Midbrain (tissue), 1 donor: ENCODE results near the gene ADM2.

Experiments used
- DNase-seq: peaks from one replicate; lab custom pipeline; 2025; lab: John Stamatoyannopoulos, UW

The ADM2 gene

DNA sequence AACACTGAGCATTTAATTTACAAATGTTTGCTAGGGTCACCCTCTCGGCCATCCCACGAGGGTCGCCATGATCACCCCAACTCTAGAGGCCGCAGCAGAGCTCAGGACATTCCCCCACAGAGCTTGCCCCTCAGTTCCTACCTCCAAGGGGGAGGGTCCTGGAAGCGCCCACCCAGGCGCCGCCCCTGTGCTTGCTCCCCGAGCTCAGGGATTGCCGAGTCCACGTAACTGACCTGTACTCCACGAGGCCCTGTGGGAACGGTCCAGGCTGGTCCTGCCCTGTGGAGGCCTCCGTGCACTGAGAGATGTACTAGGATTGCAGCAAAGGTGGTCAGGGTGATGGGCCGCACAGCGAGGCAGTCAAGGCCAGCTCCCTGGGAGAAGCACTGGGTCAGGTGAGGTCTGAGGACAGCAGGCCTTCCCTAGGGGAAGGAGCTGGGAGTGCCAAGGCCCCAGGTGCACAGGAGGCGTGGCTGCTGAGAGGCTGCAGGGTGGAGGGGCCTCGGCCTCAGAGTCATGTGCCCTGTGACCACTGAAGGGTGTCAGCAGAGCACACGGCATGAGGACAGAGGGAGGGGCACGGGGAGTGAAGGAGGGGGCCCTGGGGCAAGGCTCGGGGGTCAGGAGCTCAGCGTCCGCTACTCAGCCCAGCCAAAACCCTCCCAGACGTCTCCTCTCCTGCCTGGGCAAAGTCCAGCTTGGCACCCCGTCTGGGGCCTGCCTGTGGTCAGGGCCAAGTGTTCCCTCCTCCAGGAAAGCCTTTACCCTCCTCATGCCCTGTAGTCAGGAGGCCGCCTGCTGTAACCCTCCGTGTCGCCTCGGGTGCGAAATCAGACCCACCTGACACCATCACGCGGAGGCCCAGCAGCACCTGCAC, 2.9 kb downstream of the ADM2 start:
- no peak for DNase-seq

DNA sequence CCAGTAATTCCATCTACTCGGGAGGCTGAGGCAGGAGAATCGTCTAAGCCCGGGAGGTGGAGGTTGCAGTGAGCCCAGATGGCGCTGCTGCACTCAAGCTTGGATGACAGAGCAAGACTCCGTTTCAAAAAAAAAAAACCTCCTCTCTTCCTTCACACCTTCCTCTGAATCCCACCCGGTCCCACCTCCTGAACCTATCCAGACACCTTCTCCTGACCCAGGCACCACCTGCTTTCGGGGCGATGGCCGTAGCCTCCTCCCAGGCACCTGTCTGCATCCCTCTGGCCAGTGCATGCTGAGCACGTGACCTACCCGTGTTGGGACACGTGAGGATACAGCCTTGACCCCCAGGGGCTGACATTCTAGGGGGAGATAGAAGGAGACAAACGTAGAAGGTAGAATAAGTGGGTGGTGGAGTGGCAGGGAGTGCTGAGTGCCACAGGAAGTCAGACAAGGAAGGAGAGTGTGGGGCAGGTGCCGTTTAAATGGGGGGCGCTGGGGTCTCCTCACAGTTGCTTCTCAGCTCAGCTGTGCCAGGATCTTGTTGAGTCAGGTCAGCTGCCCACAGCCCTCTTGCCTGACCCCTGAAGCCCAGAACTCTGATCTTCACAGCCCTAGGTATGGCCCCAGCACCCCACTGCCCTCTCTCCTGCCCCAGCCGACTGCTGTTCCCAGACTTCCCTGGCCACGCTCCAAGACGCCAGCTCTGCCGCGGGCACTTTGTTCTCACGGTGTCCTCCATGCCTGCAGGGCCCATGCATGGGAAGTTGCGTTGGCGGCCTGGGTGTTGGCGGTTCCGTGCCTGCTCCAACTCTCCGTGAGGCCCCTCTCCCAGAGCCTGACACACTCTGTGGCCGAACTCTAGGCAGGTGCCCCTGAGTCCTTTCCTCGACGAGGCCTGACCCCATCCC, 4.1 kb downstream of the ADM2 start:
- DNase-seq: no peak

DNA sequence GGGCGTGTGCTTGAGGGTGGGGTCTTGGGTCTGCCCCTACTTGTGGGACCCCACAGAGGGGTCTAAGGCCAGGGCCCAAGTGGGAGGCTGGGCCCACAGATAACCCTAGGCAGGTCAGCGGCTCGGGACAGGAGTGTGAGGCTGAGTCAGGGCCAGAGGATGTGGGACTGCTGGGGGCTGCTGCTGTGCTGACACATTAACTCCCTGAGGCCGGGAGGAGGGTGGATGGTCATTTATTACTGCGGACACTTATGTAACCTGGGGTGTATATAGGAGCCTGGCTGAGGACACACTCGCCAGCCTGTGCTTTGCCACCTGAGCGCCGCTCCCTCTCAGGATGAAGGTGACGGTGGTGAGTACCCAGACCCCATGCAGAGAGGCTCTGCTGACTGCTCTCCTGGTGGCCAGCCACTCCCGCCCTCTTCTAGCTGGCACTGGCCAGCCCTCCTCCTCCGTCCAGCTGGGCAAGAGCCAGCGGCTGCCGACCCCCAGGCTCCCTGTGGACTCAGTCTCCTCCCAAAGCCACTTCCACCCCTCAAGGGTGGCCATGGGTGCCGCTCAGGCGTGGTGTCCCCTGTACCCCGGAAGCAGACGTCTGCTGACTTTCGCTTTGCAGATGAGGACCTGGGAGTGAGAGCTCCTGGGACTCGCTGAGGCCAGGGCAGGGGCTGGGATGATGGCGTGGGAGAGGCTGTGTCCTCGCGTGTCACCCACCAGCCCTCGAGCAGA, 5.4 kb downstream of the ADM2 start, which contains the start of gene MIOX:
Gene MIOX (plus strand): TSS at position 299 of the 729 bp plus-strand sequence. CDS start 39 bp downstream, at position 338.
- DNase-seq: no peak

DNA sequence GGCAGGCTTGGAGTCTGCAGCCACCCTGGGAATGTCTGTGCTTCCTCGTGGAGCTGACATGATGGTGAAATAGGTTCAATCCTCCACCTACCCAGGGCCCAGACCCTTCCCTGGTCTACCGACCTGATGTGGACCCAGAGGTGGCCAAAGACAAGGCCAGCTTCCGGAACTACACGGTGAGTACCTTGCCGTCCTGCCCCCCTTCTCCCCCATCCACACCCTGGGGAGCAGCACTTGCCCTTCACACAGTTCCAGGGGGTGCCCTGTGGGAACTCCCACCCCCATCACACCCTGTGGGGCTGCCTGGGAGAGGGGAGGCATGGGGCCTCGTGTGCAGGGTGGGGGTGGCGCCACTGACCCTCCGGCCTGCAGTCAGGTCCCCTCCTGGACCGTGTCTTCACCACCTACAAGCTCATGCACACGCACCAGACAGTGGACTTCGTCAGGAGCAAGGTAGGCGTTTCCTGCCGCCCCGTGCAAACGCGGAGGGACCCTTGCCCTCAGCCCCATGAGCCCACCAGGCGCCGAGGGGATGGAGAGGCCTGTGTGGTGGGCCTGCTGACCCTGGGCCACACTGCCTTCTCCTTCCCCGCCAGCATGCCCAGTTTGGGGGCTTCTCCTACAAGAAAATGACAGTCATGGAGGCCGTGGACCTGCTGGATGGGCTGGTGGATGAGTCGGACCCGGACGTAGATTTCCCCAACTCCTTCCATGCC, 6.1 kb downstream of the ADM2 start:
- no peak for DNase-seq

- no peak for DNase-seq
These were observed 6.8 kb downstream of the ADM2 start for GRCh38 chr22:50488006-50488677.

GRCh38 chr22:50488886-50489285, 7.5 kb downstream of the ADM2 start:
- DNase-seq: no peak

- no peak for DNase-seq
These were observed 8.3 kb downstream of the ADM2 start for GRCh38 chr22:50489363-50490243.

- no peak for DNase-seq
These were observed 9.4 kb downstream of the ADM2 start for GRCh38 chr22:50490531-50491308.

GRCh38 chr22:50497093-50497492, 15.8 kb downstream of the ADM2 start:
- DNase-seq: no peak

- peak; percentile 66 for DNase-seq
These were observed 17.1 kb downstream of the ADM2 start for GRCh38 chr22:50498322-50498890.

- no peak for DNase-seq
These were observed 19.1 kb downstream of the ADM2 start for GRCh38 chr22:50500452-50500851.

DNA sequence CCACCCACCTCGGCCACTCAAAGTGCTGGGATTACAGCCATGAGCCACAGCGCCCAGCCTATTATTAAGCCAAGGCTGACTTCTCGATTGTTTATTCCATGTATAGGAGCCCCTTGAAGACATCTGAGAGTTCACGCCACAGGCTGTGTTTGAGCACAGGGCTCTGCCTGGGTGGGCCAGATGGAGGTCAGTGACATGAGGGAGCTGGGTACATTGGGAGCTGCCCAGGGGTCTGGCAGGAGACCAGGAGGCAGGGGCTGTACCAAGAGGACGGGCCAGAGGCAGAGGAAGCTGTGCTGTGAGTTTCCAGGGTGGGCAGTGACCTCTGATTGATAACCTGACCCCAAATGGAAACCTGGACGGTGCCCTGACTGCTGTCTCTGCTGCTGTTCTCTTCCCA, 20.8 kb downstream of the ADM2 start:
- DNase-seq: no peak

DNA sequence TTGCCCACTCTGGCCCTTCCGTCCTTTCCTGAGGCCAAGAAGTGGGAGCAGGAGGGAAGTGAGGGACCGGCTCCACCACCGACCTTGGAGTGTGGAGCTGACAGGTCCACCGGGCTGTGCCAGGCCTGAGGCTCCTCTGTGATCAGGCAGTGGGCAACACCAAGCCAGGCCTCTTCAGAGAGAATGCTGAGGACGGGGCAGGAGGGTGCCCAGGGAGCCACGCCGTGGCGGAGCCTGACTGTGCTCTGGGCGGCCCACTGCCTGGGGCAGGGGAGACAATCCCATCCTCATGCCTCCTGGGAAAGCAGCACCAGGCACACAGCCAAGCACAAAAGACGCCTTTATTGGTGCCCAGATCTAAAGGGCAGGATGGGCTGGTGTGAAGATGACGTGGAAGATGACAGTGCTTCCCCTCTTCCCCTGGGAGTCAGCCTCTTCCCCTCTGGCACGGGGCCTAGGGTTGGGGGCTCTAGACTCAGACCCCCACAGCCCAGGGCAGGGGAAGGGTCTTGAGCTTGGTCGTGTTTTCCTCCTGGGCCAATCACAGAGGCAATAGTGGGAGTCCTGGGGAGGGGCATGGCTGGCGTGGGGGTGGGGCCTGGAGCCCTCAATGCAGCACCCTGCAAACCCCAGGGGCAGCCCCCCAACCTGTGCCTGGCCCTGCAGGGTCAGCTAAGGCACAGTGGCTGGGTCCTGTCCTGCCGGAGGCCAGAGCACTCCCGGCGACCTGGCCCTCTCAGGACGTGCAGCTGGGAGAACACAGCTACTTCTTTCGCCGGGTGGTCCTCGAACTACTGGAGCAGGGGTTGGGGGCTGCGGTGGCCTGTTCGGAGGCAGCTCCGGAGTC, 21.5 kb downstream of the ADM2 start:
- no peak for DNase-seq

GRCh38 chr22:50503475-50504145, 22.3 kb downstream of the ADM2 start:
- DNase-seq: no peak

- no peak for DNase-seq
These were observed 23.2 kb downstream of the ADM2 start for GRCh38 chr22:50504369-50505211.

DNA sequence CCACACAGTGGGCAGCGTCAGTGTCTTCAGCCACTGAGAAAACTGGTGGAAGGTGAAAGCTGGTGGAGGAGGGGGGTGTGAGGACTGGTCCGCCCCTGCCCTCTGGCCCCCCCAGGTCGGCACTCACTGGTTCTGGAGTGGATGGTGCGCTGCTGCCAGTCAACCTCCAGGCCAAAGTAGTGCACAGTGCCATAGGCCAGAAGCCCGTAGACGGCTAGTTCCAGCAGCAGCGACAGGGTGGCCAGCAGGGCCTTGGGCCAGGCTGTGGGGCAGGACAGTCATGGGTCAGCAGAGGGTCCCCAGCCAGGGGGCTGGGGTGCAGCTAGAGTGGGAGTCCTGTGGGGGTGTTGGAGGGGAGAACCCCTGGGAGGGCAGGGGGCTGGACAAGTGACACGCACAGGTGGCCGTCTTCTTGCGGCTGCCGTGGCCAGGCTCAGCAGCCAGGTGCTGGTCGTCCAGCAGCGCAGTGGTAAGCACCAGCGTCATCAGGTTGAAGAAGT, 24.0 kb downstream of the ADM2 start:
- no peak for DNase-seq
